ENCODE results near the gene KRTAP4-12. TPM values are rescaled to one million over a fixed set of nuclear protein-coding genes. Genes with fewer than 3 reads are reported as not detected.

The KRTAP4-12 gene
- total RNA-seq, 1 experiment from 2014 or later = not detected

GRCh38 chr17:41167561-41167960, 43.6 kb upstream of the KRTAP4-12 start:
- TF ChIP-seq PRDM15 (CRISPR knock-in tag; IDR thresholded peaks at IDR 0.05) = no peak
- no peak for TF ChIP-seq ZNF416 (CRISPR knock-in tag; IDR thresholded peaks at IDR 0.05)
- ATAC-seq (no peak), DNase-seq (ENCODE audit: low spot score) (no peak)
- ChIA-PET CTCF (no interaction called here), POLR2A (no interaction called here)
- Mint-ChIP-seq H3K27ac (no peak overlapping the region), H3K9me3 (no peaks in the 10 kb centered on the region), H3K36me3 (no peaks in the 10 kb centered on the region), H3K4me3 (no peak overlapping the region), H3K4me1 (no peaks in the 10 kb centered on the region; the same call in none of the 2 replicates), H3K27me3 (ENCODE audit: low read depth) (no peaks in the 10 kb centered on the region)

DNA sequence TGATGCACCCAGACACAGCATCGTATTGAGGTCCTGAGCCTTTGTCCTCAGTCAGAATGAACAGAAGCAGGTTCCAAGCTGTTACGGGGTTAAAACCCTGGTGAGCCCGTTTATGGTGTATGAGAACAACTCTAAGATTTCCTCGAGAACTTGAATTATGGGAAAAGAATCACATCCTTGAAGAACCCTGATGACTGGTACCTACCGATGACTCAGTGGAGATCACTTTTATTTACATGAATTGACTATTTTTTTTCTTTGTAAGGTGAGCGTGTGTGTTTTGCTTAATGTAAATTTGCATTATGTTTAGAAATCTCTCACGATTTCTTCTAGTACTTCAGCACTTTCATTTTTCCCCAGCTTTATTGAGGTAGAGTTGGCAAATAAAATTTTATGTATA, 39.8 kb upstream of the KRTAP4-12 start:
- Mint-ChIP-seq H3K4me3 (no peak overlapping the region), H3K27ac (no peak overlapping the region), H3K36me3 (no peaks in the 10 kb centered on the region), H3K27me3 (ENCODE audit: low read depth) (no peaks in the 10 kb centered on the region), H3K4me1 (no peaks in the 10 kb centered on the region; the same call in none of the 2 replicates), H3K9me3 (no peaks in the 10 kb centered on the region)
- TF ChIP-seq ARID4B (CRISPR knock-in tag; IDR thresholded peaks at IDR 0.05; ENCODE audit: borderline replicate concordance) (no peak), ZNF671 (CRISPR knock-in tag; IDR thresholded peaks at IDR 0.05) (no peak), JUN (CRISPR knock-in tag; IDR thresholded peaks at IDR 0.05) (no peak), ZNF263 (CRISPR knock-in tag; IDR thresholded peaks at IDR 0.05; ENCODE audit: low read depth) (no peak), ZNF232 (CRISPR knock-in tag; IDR thresholded peaks at IDR 0.05) (no peak), ZNF512 (CRISPR knock-in tag; IDR thresholded peaks at IDR 0.05; ENCODE audit: borderline replicate concordance) (no peak), RORB (CRISPR knock-in tag; IDR thresholded peaks at IDR 0.05) (no peak), SOX15 (CRISPR knock-in tag; IDR thresholded peaks at IDR 0.05) (no peak), TEAD4 (CRISPR knock-in tag; IDR thresholded peaks at IDR 0.05) (no peak)
- TF ChIP-seq, protein P1, sequence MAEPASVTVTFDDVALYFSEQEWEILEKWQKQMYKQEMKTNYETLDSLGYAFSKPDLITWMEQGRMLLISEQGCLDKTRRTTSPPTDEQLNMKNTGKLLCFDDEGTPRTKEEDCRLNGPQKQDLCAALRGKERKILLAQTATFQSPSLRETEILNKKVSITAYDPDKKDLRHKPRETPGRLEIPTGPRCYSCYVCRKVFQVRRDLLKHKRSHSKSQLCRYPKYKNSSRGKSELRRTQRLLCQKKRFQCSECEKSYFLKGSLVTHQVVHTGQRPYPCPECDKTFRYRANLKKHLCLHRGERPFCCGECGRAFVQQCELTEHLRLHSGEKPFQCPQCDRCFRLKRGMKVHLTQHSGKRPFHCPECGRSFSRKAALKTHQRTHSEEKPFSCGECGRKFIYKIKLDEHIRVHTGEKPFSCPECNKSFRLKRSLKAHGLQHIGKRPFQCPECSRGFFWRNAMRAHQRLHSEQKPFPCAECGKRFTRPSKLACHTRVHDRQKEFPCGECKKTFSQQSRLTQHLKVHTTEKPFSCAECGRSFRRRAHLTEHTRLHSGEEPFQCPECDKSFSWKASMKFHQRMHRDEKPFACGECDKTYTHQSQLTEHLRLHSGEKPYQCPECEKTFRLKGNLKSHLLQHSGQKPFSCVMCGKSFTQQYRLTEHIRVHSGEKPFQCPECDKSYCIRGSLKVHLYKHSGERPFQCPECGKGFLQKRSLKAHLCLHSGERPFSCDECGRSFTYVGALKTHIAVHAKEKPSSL (CRISPR knock-in tag; conservative IDR thresholded peaks at IDR 0.05) = no peak
- DNase-seq (ENCODE audit: low spot score) (no peak), ATAC-seq (no peak)
- ChIA-PET POLR2A (no interaction called here), CTCF (no interaction called here)

Data from WTC11 (cell line).